ENCODE measurements around the gene EEF1AKMT1.

The EEF1AKMT1 gene
- total RNA-seq: 0.98 to 3.8 (median 2.3) reads per million in 18 experiments

- DNase-seq: peak; percentile 94 to 96
Observed at GRCh38 chr13:20773194-20774080, at the start of gene EEF1AKMT1. Gene EEF1AKMT1 (minus strand): TSS chr13:20773961. CDS start chr13:20757598, 16,363 bp downstream.

- DNase-seq: no peak
Observed at GRCh38 chr13:20823071-20823470, 49.3 kb upstream of the EEF1AKMT1 start.

GRCh38 chr13:20822406-20822805, 48.6 kb upstream of the EEF1AKMT1 start:
- no peak for DNase-seq

- DNase-seq: no peak
Observed at GRCh38 chr13:20819715-20820114, 46.0 kb upstream of the EEF1AKMT1 start.

GRCh38 chr13:20815464-20815863, 41.7 kb upstream of the EEF1AKMT1 start:
- DNase-seq: no peak

- DNase-seq: no peak
Observed at GRCh38 chr13:20814224-20814910, 40.6 kb upstream of the EEF1AKMT1 start.

GRCh38 chr13:20812890-20813289, 39.1 kb upstream of the EEF1AKMT1 start:
- DNase-seq: no peak

- no peak for DNase-seq
Observed at GRCh38 chr13:20810808-20811207, 37.0 kb upstream of the EEF1AKMT1 start.

GRCh38 chr13:20808874-20809273, 35.1 kb upstream of the EEF1AKMT1 start:
- DNase-seq: no peak

GRCh38 chr13:20803180-20803965, 29.6 kb upstream of the EEF1AKMT1 start:
- no peak for DNase-seq

- DNase-seq: peak; percentile 56 to 58
Observed at GRCh38 chr13:20801707-20802106, 27.9 kb upstream of the EEF1AKMT1 start.

GRCh38 chr13:20799726-20800416, 26.1 kb upstream of the EEF1AKMT1 start:
- no peak for DNase-seq

- peak; percentile 7 to 37 for DNase-seq
Observed at GRCh38 chr13:20798027-20798426, 24.3 kb upstream of the EEF1AKMT1 start.

GRCh38 chr13:20796791-20797508, 23.2 kb upstream of the EEF1AKMT1 start:
- DNase-seq: no peak

- no peak for DNase-seq
Observed at GRCh38 chr13:20789665-20790064, 15.9 kb upstream of the EEF1AKMT1 start.

- DNase-seq: no peak
Observed at GRCh38 chr13:20788312-20788711, 14.6 kb upstream of the EEF1AKMT1 start.

- peak; percentile 12 to 14 for DNase-seq
Observed at GRCh38 chr13:20787180-20787579, 13.4 kb upstream of the EEF1AKMT1 start.

GRCh38 chr13:20782116-20782708, 8.5 kb upstream of the EEF1AKMT1 start:
- no peak for DNase-seq

- no peak for DNase-seq
Observed at GRCh38 chr13:20780317-20780716, 6.6 kb upstream of the EEF1AKMT1 start.

GRCh38 chr13:20779405-20779804, 5.6 kb upstream of the EEF1AKMT1 start:
- no peak for DNase-seq

- no peak for DNase-seq
Observed at GRCh38 chr13:20778311-20778710, 4.5 kb upstream of the EEF1AKMT1 start.
